HG03354 (cell line): ENCODE results near the gene TM9SF2.
"Not testable (repeated sequence)": the region's sequence is repeated elsewhere in the genome, so short reads cannot be mapped to it uniquely, and the experiment has no call there.

Experiments used
- ATAC-seq: cut with Tn5 transposase; IDR thresholded peaks from one replicate; pipeline ENCODE4 v1.9.1; 2021; ENCODE audit warnings: mild to moderate bottlenecking; ENCODE audit not compliant: unreplicated experiment, poor library complexity, severe bottlenecking

TM9SF2 gene, protein sequence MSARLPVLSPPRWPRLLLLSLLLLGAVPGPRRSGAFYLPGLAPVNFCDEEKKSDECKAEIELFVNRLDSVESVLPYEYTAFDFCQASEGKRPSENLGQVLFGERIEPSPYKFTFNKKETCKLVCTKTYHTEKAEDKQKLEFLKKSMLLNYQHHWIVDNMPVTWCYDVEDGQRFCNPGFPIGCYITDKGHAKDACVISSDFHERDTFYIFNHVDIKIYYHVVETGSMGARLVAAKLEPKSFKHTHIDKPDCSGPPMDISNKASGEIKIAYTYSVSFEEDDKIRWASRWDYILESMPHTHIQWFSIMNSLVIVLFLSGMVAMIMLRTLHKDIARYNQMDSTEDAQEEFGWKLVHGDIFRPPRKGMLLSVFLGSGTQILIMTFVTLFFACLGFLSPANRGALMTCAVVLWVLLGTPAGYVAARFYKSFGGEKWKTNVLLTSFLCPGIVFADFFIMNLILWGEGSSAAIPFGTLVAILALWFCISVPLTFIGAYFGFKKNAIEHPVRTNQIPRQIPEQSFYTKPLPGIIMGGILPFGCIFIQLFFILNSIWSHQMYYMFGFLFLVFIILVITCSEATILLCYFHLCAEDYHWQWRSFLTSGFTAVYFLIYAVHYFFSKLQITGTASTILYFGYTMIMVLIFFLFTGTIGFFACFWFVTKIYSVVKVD

DNA sequence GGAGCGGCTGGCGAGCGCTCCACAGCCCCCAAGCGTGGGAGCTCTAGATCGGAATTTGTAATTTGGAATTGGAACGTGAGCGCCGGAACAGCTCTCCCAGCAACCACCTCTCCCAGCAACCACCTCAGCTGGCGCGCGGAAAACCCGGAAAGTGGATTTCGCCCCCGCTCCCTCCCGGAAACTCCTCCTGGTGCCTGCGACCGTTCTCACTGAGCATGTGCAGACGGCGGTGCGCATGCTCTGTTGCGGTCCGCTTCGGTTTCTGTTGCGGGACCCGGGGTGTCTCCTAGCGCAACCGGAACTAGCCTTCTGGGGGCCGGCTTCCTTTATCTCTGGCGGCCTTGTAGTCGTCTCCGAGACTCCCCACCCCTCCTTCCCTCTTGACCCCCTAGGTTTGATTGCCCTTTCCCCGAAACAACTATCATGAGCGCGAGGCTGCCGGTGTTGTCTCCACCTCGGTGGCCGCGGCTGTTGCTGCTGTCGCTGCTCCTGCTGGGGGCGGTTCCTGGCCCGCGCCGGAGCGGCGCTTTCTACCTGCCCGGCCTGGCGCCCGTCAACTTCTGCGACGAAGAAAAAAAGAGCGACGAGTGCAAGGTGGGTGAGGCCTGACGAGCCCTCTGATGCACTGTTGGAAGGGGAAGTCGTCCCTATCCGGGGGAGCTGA lies at the start of gene TM9SF2:
Gene TM9SF2 (plus strand): TSS at position 289 of the 664 bp plus-strand sequence. CDS start 135 bp downstream, at position 424.
- ATAC-seq = peak; percentile 62

DNA sequence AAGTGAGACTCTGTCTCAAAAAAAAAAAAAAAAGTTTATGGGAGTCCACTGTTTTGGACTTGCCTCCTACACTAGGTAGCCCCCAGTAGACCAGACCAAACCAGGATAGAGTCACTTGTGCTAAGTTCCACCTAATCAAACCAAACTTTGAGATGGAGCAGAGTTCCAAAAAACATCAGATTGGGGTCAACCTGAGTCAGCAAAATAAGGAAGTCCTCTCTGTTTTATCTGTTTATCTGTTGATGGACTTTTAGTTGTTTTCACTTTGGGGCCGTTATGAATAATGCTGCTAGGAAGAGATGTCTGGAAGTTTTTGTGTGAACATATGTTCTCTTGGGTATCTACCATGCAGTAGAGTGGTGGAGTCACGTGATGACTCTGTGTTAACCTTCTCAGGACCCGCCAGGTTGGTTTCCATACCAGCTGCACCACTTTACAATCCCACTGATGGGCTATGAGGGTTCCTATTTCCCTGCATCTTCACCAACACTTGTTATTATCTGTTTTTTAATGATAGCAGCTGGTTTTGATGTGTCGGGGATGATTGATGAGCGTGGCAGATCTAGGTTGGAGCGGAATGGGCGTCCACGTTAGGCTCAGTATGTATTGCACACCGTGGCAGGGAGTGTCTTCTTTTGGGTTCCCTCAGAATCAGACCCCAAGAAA lies 46.6 kb upstream of the TM9SF2 start:
- no peak for ATAC-seq

DNA sequence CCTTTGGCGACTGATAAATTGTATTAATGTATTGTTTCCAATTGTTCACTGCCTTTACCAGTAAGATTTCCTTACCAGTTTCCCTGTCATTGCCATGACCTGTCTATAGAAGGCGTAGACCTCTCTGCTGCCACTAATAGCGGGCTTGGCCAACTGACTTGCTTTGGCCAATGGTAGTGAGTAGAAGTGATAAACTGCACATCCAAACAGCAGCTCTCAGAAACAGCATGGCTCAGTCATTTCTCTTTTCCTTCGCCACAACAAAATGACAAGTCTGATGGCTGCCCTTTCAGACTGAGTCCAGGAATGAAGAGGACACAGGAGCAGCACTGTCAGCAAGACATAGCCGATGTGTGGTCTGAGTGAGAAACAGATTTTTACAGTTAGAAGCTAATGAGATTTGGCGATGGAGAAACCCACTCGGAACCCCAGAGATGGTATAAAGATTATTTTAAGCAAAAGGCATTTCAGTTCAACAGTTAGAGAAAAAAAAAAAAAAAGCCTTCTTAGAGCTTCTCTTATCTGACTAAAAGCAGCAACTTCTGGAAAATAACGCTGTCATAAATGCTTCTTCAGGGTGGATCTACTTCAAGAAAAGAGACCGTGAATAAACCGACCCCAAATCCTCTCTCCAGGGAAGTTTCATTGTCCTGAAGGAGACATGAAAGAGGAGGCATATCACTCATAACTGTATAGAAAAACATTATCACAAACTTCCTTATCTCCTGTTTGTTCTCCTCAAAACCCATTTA lies 42.0 kb upstream of the TM9SF2 start:
- no peak for ATAC-seq

DNA sequence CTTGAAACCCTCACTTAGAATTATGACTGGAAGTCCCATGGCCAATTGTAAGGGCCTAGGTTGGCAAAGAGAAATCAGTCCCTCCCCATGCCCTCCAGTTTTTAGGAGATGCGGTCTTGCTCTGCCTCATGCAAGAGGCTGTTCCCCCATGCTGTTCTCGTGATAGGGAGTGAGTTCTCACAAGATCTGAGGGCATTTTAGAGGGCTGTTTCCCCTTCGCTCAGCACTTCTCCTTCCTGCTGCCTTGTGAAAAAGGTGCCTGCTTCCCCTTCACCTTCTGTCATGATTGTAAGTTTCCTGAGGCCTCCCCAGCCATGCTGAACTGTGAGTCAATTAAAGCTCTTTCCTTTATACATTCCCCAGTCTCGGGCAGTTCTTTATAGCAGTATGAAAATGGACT lies 40.5 kb upstream of the TM9SF2 start:
- not testable (repeated sequence) for ATAC-seq

DNA sequence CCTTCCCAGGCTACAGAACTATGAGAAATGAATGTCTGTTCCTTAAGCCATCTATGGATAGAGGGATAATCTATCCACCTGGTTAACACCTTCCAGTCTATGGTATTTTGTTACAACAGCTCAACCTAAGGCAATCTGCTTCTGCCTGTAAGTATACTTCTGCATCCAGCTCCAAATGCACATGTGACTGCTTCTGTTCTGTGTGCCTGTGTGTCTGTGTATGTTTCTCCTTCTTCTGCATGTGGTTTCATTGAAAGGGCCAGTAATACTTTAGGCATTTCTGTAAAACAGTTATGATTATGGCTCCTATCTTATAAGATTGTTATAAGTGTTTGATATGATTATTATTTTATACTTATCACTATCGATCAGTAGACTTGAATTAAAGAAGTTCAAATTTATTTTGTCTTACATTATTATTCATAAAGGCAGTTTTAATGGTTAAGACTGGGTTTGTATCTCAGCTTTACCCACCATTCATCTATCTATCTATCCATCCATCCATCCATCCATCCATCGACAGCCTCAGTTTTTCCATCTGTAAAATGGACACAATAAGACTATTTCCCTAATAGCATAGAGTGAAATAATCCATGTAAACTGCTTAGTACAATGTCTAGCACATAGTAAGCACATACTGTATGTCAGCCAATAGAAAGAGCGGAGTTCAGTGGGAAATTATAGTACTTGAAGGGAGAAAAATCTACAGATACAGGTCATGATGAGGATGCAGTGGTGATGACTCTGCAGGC lies 37.5 kb upstream of the TM9SF2 start:
- no peak for ATAC-seq

DNA sequence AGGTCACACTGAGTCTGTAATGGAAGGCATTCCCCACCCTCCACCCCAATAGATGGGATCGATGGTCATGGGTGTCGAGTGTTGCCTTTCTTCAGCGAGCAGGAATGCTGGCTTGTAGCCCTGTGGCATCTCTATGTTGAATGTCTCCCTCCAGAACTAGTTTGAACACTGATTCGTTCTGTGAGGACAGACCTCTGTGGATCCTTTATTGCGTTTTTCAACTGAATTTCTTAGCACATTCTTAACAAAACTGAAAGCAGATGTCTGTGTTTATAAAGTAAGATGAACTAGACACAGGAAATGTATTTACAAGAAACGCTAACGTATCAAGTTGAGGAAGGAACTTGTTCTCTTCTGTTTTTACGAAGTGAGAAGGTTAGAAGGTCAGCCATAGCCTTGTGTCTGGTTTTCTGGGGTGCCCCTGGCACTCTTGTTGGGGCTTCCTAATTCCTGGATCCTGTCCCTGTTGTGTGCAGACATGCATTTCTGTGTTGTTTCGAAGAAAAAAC lies 36.8 kb upstream of the TM9SF2 start:
- ATAC-seq = no peak

DNA sequence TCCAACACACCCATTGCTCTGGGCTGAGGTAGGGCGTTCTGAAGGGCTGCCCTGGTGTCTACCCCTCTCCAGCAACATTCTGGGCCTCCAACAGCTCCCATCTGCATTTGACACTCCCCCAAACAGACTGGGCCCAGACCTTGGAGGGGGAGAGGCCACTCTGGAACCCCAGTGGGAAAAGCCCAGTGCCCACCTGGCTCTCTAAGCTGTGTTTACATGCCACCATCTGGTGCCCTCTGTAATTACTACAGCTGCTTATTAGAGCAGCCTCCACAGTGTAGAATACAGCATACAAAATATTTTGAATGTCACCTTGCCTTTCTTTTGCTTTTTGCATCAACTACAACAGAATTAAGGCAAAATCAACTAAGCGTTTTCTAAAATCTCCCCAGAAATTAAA lies 35.8 kb upstream of the TM9SF2 start:
- ATAC-seq = no peak

DNA sequence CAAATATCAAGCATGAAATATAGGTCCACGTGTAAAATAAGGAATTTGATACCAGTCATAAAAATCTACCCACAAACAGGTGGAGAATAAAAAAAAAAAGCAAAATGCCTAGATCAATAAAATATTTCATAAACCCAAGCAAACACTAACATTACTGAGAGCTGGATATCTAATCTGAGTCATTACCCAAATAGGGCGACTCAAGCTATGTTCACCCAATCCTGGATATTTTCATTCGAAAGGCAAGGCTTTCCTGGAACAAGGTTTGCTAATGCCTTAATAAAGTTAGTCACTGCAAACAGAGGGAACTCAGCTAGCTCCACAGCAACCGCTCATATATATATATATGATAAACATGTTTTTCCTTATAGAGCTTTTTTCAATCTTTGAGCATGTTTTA lies 33.5 kb upstream of the TM9SF2 start:
- no peak for ATAC-seq

DNA sequence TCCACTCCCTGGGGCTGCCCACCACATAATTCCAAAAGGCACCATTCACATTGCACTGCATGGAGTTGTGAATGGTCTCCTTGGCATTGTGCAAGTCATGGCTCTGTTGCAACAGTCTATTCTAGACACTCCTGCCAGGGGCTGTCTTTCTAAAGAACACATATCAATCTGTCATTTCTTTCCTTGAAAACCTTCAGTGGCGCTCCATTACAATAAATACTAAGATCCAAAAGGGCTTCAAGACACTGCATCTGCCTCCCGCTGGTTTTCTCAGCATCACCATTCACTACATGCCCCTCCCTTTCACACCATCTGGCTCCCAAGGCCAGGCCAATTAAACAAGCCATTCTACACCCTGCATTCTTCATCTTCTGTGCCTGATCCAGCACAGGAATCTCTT lies 32.2 kb upstream of the TM9SF2 start:
- no peak for ATAC-seq

DNA sequence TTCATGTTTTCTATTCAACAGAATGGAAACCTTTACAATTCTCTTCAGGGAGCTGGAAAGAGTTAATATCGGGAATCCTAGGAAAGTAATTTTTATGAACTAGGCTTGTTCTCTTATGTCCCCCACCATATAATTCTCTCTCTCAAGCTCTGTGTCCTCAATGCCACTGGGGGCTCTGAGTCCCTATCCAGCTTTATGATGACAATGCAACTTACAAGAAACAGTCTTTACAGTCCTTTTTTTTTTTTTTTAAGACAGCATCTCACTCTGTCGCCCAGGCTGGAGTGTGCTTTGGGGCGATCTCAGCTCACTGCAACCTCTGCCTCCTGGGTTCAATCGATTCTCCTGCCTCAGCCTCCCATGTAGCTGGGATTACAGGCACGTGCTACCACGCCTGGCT lies 31.2 kb upstream of the TM9SF2 start:
- no peak for ATAC-seq

DNA sequence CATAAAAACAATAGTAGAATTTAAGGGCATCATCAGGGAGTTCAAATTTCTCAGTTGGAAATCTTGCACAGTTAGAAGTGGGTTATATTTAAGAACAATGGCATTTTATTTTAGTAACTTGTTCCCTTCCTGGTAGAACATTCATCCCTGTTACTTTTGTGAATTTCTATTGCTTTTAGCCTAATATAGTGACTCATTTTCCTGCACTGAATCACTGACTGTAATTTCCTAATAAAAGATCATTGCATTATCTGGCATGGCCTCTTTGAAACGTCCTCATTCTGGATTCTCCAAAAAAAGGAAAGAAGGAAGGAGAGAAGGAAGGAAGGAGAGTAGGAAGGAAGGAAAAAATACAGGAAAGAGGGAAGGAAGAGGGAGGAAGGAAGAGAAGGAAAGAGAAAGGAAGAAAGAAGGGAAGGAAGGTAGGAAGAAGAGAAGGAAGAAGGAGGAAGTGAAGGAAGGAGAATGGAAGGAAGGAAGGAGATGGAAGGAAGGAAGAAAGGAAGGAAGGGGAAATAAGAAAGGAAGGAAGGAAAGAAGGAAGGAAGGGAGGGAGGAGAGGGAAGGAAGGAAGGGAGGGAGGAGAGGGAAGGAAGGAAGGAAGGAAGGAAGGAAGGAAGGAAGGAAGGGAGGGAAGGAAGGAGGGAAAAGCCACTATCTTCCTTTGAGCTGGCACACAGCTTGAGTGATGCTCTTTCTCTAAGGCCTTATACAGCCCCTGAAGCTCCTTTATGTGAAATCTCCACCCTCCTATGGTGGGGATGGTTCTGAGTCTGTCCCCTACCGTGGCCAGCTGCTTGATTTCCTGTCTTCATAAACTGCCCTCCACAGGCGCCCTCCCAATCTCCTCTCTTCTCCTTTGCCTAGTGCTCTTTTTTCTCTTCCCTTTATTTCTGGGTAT lies 29.8 kb upstream of the TM9SF2 start:
- no peak for ATAC-seq

DNA sequence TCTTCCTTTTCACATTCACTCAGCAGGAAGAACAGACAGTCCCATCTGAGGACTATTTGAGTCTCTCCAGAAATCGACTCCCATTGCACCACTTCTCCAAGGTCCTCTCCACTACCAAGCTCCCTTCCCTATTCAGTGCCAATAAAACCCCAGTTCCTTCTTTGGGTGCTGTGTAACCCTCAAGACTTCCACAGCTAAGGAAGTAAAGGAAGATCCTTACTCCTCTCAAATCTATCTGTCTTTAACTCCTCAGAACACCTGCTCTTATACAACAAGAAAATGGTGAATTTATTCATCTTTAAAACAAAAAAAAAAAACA lies 29.2 kb upstream of the TM9SF2 start:
- no peak for ATAC-seq

DNA sequence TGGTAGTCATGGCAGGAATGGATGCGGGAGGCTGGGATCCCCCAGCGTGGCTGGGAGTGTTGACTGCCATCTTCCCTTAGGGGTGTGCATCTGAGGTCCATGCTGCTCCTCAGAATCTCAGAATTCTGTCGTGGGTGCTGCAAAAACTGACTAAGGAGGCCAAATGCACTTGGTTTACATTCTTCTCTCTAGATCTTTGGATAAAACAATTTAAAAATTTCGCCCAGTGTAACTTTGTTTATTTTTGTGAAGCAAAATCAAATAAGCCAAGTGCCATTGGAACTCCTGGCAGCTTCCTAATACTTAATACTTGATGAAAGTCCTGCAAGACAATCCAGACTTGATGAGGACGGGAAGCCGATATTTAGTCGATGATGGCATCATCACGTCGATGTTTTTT lies 27.8 kb upstream of the TM9SF2 start:
- no peak for ATAC-seq

DNA sequence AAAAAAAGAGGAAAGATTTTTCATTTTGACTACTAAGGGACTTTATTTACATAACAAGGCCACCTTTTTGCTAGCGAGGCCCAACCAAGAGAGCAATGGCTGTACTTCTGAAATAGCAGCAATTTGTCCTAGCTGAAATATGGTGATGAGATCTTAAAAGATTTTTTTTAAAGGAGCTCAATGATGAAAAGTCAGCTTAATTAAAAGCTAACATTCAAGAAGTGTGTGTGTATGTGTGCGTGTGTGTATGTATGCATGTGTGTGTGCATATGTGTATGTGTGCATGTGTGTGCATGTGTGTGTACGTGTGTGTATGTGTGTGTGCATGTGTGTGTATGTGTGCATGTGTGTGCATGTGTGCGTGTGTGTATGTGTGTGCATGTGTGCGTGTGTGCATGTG lies 24.6 kb upstream of the TM9SF2 start:
- ATAC-seq = no peak

DNA sequence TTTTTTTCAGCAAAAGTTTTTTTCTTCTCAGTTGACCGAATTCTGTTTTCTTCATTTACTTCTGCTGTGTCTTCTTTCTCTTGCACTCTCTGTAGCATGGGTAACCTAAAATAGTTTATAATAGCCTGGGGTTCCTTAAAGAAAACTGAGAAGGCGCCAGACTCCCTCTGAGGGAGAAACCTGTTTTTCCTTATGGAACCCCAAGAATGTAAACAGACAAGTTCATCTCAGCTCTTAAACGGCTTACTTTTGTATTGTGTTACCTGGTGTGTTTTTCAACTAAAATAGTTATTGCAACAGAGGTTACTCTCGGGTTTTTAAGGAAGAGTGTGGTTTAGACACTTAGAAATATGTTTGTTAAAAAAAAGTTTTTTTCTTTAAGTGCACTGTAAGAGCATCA lies 23.8 kb upstream of the TM9SF2 start:
- ATAC-seq = no peak

DNA sequence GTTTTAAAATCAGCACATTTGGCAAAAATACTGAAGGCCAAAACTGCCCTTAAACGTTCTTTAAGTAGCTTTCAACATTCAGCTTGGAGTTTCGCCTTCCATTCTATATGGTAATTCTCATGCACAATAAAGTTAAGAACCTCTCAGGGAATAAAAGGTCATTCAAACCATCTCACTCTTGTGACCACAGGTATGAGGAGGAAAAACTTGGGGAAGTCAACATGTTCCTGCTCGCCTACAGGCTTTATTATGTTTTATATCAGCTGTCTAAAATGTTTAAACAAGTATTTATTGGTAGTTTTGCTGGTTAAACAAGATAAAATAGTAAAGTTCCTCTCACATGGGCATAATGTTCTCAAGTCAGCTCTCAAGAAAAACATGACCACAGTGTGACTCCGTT lies 19.9 kb upstream of the TM9SF2 start:
- ATAC-seq = no peak

DNA sequence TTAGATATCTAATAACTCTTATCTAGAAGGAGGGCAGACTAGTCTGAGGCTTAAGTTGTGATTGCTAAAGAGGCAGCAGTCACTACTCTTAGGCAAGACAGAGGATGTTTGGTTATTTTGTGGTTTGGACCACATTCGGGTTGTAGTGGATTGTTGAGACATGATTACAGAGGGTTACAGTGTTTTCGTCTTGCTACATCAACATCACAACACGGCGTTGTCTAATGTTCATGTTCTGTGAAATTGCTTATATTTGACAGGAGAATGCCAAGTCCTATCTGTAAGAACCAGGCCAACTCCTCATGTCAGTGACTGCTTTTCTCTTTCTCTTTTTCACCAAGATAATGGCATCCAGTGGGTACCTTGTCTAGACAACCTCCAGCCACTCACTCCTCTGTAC lies 16.8 kb upstream of the TM9SF2 start:
- no peak for ATAC-seq

DNA sequence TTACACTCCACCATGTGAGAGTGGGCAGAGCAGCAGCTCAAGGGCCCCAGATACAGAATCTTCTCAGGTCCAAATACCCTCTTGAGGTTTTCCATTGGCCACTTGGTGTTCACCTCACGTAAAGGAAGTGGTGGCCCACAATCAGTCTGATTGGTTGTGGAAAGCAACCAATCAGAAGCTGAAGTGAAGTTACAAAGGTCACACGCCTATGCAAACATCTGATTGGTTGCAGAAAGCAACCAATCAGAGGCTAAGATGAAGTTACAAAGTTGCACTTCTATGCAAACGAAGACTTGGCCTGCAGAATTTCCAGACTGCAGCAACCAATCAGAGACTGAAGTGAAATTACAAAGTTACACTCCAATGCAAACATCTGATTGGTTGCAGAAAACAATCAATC lies 14.3 kb upstream of the TM9SF2 start:
- ATAC-seq = no peak
